ENCODE results near the gene E2F4. TPM values are rescaled to one million over a fixed set of nuclear protein-coding genes. Genes with fewer than 3 reads are reported as not detected.

The E2F4 gene
- total and polyA plus RNA-seq, 2 of the 8 experiments (the other 6 are each of a cell fraction or from before 2014, with no cell fraction given), result 79.9 to 157 TPM

DNA sequence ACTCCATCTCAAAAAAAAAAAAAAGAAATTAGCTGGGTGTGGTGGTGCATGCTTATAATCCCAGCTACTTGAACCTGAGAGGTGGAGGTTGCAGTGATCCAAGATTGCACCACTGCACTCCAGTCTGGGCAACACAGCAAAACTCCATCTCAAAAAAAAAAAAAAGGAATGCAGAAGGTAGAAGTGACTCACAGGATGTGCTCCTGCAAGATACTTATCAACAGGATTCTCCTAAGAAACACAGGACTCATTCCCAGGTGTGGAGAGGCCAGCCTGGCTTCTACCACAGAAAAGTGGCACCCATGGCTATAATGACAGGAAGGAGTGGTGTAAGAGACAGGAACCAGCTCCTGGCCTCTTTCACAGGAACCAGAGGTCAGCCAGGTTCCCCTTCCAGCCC is 20.8 kb downstream of the E2F4 start:
- Histone ChIP-seq H3K9me3 (ENCODE audit: insufficient read depth in 2 of 2, low read depth in 1 of 2, low read length in 1 of 2) (no peaks in the 10 kb centered on the region), H3K79me1 (ENCODE audit: low read depth, low read length) (no peaks in the 10 kb centered on the region), H2BK15ac (ENCODE audit: low read length) (no peak overlapping the region), H3K23ac (ENCODE audit: insufficient read length) (no peak overlapping the region), H3K18ac (ENCODE audit: extremely low read depth, low read length) (no peak overlapping the region), H2BK20ac (ENCODE audit: low read length) (no peak overlapping the region), H2AK5ac (ENCODE audit: low read depth, low read length) (no peak overlapping the region), H2BK120ac (replicated peaks; ENCODE audit: low read depth, low read length) (no peak overlapping the region), H3K36me3 (ENCODE audit: control insufficient read depth in 2 of 4, insufficient read depth in 4 of 4, low read length in 3 of 4) (no peaks in the 10 kb centered on the region), H2BK5ac (ENCODE audit: low read depth, low read length) (no peak overlapping the region), H3K4ac (replicated peaks; ENCODE audit: insufficient read length, low read depth, low read length) (no peak overlapping the region), H2AFZ (ENCODE audit: low read length) (no peak overlapping the region), H4K8ac (ENCODE audit: extremely low read depth, insufficient read depth, low read length) (no peak overlapping the region), H3K27ac (ENCODE audit: low read depth, low read length) (no peak overlapping the region), H3K56ac (replicated peaks; ENCODE audit: insufficient read length, low read depth, low read length) (no peak overlapping the region), H3K14ac (ENCODE audit: insufficient read length) (no peak overlapping the region), H3K4me2 (ENCODE audit: insufficient read depth in 1 of 2, low read depth in 2 of 2, low read length in 2 of 2) (no peak overlapping the region), H3K23me2 (ENCODE audit: low read depth, low read length) (no peaks in the 10 kb centered on the region), H3K9ac (replicated peaks in 1 of 4; ENCODE audit: extremely low read depth in 1 of 4, low read depth in 3 of 4, low read length in 3 of 4) (no peak overlapping the region), H2BK12ac (ENCODE audit: low read depth, low read length) (no peak overlapping the region), H3K4me3 (ENCODE audit: extremely low read depth in 1 of 4, insufficient read depth in 2 of 4, low read depth in 3 of 4, low read length in 4 of 4) (no peak overlapping the region), H4K91ac (replicated peaks; ENCODE audit: insufficient read length, low read length) (no peak overlapping the region), H3K79me2 (ENCODE audit: control insufficient read depth in 1 of 2, insufficient read depth in 2 of 2, low read length in 2 of 2) (no peaks in the 10 kb centered on the region), H3K27me3 (replicated peaks in 1 of 4; ENCODE audit: control insufficient read depth in 3 of 4, extremely low read depth in 1 of 4, insufficient read depth in 3 of 4, low read length in 3 of 4) (peaks cover 0 to 12% (median 10%) of the 10 kb centered on the region in 4 experiments; a peak in 4 of 7 replicates), H4K20me1 (replicated peaks in 1 of 2; ENCODE audit: control insufficient read depth in 1 of 2, insufficient read depth in 2 of 2, low read length in 2 of 2) (no peaks in the 10 kb centered on the region), H3K4me1 (replicated peaks in 1 of 4; ENCODE audit: control insufficient read depth in 3 of 4, insufficient read depth in 4 of 4, low read length in 3 of 4) (no peaks in the 10 kb centered on the region; a peak in 1 of 7 replicates), H4K5ac (ENCODE audit: insufficient read length, low read depth, low read length) (no peak overlapping the region)
- TF ChIP-seq ZNF274 (IDR thresholded peaks at IDR 0.05; ENCODE audit: borderline replicate concordance, extremely low read depth, low read length), result no peak
- TF ChIP-seq GTF2F1 (IDR thresholded peaks at IDR 0.05; ENCODE audit: borderline replicate concordance, low read depth, low read length), result no peak
- TF ChIP-seq EP300 (IDR thresholded peaks at IDR 0.05; ENCODE audit: borderline replicate concordance in 1 of 2, low read depth in 2 of 2, low read length in 2 of 2), result no peak
- TF ChIP-seq CHD2 (IDR thresholded peaks at IDR 0.05; ENCODE audit: low read length), result no peak
- TF ChIP-seq SP4 (IDR thresholded peaks at IDR 0.05; ENCODE audit: low read length), result no peak
- TF ChIP-seq SP1 (IDR thresholded peaks at IDR 0.05; ENCODE audit: low read depth, low read length), result no peak
- TF ChIP-seq, protein P1, sequence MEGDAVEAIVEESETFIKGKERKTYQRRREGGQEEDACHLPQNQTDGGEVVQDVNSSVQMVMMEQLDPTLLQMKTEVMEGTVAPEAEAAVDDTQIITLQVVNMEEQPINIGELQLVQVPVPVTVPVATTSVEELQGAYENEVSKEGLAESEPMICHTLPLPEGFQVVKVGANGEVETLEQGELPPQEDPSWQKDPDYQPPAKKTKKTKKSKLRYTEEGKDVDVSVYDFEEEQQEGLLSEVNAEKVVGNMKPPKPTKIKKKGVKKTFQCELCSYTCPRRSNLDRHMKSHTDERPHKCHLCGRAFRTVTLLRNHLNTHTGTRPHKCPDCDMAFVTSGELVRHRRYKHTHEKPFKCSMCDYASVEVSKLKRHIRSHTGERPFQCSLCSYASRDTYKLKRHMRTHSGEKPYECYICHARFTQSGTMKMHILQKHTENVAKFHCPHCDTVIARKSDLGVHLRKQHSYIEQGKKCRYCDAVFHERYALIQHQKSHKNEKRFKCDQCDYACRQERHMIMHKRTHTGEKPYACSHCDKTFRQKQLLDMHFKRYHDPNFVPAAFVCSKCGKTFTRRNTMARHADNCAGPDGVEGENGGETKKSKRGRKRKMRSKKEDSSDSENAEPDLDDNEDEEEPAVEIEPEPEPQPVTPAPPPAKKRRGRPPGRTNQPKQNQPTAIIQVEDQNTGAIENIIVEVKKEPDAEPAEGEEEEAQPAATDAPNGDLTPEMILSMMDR (IDR thresholded peaks at IDR 0.05; ENCODE audit: control extremely low read depth in 1 of 3, insufficient read depth in 1 of 3, low read depth in 1 of 3, low read length in 3 of 3), result no peak
- no peak for TF ChIP-seq TCF12 (IDR thresholded peaks at IDR 0.05; ENCODE audit: low read depth, low read length)
- TF ChIP-seq SIX5 (IDR thresholded peaks at IDR 0.05; ENCODE audit: low read depth, low read length), result no peak
- no peak for TF ChIP-seq NANOG (IDR thresholded peaks at IDR 0.05; ENCODE audit: insufficient read depth, low read depth, low read length, poor library complexity, severe bottlenecking)
- ChIA-PET POLR2A (ENCODE audit: partially characterized antibody) (interaction anchor here (0.9 to 3.5 kb wide), 4 partner anchors 8 to 247 kb away, joined by 3 to 19 read pairs (median 3); partner anchors contain the start of gene TMEM208), CTCF (ENCODE audit: partially characterized antibody) (interaction anchor here (0.6 to 8.9 kb wide), 4 partner anchors 11 to 83 kb away, joined by 3 to 111 read pairs (median 4); partner anchors contain the start of genes E2F4 and ELMO3)
- FAIRE-seq (no peak), DNase-seq (ENCODE audit: low read depth in 1 of 2, low spot score in 2 of 2) (no peak)
